Measurements from ENCODE around the gene ZNF784. TPM values are rescaled to one million over a fixed set of nuclear protein-coding genes. Genes with fewer than 3 reads are reported as not detected.

ZNF784 gene, protein sequence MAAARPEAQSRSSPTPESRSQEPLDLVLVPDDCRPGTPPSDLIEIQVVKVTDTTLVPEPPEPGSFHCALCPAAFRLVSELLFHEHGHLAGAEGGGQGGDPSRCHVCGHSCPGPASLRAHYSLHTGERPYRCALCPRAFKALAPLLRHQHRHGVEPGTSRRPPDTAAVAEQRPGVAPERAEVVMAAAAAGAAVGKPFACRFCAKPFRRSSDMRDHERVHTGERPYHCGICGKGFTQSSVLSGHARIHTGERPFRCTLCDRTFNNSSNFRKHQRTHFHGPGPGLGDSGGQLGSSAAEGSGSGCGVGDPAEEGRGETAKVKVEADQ
- 2.9 and 6.1 TPM in 2 replicates for total RNA-seq

DNA sequence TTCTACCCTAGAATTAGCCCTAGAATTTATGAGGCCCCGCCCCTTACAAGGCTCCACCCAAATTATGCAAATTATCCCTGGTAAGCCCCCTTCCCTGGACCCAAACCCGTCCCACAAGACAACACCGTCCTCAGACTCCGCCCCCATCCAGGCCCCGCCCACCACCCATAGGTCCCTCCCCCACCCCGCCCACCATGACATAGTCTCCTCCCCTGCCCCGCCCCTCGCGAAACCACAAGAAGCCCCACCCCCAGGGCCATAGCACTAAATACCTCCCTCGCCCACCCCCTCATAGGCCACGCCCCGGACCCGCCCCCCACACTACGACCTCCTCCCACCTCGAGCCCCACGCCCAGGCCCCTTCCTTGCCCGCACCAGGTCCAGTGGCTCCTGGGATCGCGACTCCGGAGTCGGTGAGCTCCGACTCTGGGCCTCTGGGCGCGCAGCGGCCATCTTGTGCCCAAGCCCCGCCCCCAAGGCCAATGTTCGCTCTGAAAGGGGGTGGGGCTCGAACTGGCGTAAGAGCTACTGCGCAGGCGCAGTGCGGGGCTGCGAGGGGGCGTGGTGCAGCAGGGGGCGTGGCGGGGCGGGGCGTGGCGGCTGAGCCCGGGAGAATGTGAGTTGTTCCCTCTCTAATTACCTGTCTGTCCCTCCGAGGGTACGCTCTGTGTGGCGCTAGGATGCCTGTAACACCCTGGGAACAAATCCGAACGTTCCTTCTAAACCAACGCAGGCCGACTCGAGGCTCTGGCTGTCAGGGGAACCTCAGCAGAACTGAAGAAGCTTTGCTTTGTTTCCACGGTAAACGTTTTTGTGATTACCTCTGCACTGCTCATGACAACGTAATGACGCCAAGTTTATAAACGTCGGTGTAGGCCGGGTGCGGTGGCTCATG, at the start of gene ZNF784:
TSS of gene ZNF784 (minus strand) at position 458 of the 895 bp plus-strand sequence. CDS start at position 453, 5 bp downstream.

DNA sequence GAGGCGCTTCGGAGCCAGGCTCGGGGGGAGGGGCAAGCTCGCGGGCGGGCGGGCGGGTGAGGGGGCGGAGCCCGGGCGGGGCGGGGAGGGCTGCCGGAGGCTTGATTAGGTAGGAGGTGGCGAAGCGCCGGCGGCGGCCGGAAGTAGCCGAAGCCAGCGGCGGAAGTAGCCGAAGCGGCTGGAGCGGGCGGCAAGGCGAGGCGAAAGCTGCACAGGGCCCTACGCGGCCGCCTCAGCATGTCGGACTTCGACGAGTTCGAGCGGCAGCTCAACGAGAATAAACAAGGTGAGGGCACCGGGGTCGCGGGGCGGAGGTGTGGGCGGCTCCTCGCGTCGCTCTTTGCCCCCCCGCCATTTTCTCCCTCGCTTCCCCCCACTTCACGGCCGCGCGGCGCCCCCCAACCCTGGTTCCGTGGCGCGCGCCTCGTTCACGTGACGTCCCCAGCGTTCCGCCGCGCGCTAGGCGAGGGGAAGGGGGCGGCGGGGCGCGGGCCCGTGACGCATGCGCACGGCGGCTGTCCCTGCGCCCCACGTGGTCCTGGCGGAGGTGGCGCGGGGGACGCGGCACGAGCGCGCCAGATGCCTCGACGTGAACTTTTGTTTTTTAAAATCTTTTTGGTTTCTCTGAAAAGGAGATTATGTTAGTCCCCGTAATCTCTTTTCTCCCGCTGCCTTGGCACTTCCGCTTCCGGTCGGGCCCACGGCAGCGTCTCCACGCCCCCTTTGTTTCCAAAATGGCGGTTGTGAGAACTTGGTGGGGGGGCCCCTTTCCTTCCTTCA, 30.7 kb upstream of the ZNF784 start, which contains the start of gene U2AF2:
TSS of gene U2AF2 (plus strand) at position 168 of the 780 bp plus-strand sequence. CDS start at position 238, 70 bp downstream.

DNA sequence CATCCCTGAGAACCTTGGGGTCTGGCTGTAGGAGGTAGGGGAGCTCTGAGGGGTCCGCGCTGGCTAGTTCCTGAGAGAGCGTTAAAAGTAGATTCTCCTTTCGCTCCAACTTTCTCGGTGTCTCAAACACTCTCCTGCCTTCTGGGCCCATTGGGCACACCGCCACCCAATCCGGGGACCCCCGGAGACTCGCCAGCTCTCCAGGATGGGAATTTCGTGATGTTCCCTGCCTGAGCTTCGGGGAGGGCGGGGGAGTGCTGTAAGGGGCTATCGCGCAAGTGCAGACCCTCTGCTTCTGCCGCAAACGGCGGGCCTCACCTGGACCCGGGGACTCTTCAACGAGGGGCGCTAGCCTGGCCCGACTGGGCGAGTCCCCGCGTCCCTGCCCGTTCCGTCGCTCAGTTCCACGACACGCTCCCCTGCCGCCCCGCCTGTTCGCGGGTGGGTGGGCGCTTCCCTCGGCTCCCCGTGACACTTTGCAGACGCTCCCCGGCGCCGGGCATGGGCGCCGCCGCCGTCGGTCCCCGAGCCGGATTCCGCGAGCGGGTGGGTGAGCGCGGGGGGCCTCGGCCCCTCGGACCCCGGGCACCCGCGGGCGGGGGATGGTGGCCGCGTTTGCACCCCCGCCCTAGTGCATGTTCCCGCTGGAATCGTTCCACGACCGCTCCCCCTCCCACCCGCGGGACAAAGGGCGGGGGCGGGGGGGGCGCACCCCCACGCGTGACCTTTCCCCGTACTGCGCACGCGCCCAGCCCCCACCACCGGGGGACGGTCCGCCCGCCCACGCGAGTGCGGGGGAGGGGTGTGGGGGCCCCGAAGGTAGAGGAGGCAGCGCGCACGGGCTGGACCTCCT, 23.6 kb upstream of the ZNF784 start, which contains the start of gene CCDC106:
TSS of gene CCDC106 (plus strand) at position 481 of the 853 bp plus-strand sequence. CDS start 835 bp downstream, outside the sequence.

DNA sequence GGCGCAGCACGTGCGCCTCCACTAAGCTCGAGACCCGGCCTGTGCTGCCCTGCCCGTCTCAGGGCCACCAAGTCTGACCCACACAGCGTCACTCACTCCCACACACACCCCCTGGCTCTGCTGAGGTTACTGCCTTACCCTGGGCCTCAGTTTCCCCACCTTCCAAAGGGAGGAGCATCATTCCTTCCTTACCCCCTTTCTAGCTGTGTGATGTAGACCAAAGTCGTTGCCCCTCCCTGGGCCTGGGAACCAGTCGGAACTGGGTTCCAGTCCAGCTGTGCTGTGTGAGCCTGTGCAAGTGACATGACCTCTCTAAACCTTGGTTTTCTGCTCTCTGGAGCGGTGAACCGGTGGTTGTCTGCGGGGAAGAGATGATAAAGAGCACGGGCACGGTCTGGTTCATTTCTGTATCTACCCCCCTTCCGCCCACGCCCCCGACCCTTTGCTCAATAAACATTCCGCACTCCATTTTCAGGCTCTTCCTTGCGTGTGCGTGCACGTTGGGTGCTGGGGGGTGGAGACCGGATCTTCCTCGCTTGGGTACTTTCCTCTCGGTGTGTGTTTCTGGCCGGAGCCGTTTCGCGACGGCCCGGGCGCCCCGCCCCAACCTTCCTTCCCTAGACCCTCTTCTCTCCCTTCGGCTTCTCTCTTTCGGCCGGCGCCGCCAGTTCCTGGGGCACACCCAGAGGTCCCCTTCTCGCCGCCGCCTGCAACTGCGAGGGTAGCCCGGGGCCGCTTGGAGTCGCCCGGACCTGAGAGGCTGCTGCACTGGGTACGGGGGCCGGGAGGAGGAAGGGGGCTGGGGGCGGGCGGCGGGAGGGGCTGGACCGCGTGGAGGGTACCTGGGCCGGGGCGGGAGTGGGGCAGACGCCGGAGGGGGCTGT, 18.9 kb upstream of the ZNF784 start, which contains the start of gene ZNF581:
TSS of gene ZNF581 (plus strand) at position 647 of the 884 bp plus-strand sequence. CDS start 923 bp downstream, outside the sequence.

DNA sequence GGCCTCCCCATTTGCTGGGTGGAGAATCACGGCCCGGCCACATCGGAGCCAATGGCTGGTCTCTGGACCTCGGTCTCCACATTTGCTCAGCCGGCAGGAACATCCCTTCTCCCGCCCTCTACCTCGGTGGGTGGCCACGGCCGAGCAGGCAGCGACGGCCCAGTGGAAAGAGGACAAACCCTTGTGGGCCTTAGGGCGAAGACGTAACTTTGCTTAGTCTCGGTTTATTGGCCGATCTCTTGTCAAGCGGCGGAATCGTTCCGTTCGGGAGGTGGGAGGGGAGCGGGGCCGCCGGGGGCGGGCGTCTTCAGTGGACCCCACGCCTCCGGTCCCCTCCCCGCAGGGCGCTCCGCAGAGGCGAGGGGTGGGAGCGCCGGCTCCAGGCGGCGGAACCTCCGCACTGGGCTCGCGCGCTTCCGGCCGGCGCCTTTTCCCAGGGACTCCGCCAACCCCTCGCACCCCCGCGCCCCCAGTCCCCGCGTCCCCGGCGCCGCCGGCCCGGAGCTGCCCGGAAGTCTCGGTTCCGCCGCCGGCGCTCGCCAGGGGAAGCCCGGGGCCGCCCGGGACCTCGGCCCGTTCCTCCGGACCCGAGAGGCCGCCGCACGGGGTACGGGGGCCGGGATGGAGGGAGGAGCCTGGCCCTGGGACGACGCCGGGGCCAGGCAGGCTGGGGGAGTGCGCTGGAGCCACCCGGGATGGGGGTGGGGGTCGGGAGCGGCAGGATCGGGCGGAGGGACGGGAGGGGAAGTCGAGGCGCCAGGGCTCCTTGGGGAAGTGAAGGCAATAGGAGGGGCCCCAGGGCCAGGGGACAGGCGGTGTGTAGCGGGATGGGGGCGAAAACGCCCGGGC, 16.4 kb upstream of the ZNF784 start, which contains the start of gene ZNF580:
TSS of gene ZNF580 (plus strand) at position 426 of the 849 bp plus-strand sequence. CDS start 1,507 bp downstream, outside the sequence.

DNA sequence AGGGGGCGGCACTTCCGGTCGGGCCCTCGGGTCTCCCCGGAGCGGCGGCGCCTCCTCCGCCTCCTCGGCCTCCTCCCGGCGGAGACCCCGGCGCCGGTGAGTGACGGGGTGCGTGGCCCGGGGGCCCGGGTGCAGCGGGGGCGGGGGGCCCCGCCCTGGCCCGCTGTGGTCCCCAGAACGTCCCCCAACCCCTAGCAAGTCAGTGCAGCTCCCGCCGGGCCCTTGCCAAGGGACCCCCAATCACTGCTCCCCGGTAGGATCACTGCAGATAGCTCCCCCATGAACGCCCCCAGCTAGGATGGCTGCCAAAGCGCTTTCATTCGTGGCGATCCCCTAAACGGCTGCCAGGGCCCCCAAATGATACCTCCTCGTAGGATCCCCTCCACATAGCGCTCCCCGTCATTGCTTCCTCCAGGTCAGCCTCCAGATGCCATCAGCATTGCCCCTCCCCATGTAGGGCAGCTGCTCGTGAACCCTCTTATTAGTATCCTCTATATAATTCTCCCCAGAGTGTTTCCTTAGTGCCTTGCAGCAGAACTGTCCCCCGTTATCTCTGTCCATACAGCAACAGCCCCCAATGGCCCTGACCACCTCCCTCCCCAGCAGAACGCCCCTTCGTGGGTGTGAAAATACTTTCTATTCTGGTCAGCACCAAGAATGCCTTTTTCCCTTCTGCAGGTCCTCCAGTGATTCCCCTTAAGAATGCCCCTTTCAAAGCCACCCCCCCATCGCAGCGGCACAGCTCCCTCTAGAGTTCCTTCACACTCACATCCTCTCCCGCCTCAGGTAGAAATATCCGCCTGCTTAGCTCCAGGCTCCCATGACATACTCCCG, 18.5 kb downstream of the ZNF784 start, which contains the start of gene ZNF865:
TSS of gene ZNF865 (plus strand) at position 11 of the 834 bp plus-strand sequence. CDS start 7,972 bp downstream, outside the sequence.

DNA sequence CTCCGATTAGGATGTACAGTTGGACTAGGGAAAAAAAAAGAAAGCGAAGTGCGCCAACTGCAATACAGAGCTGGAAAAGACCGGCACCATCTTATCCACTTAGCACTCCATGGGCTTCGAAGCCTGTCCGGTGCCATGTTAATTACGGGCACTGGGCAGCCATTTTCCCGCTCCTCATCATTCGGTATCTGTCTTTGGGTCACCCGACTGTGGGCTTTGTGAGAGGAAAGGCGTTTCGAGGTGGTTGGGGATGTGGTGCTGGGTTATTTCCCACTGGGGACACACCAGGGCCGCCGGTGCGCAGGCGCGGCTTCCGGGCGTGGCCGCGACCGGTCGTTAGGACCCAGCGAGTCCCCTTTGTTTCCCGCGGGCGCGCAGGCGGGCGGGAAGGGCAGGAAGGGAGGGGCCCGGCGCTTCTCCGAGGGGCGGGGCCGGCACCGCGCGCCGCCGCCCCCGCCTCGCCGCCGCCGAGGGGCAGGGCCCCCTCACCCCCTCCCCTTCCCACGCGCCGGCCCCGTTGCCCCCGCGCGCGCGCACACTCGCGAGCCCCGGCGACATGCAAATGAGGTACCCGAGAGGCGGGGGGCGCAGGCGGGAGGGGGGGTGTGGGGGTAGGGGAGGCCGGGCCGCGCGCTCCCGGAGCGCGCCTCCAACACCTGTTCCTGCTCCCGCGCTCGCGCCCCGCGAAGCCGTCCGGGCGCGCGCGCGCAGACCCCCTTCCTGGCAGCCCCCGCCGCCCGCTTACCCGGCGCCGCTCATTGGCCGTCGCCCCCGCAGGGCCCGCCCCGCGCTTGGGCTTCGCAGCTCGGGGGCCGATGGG, 24.3 kb downstream of the ZNF784 start, which contains the start of gene ZNF524:
TSS of gene ZNF524 (plus strand) at position 447 of the 820 bp plus-strand sequence. CDS start 1,825 bp downstream, outside the sequence.

DNA sequence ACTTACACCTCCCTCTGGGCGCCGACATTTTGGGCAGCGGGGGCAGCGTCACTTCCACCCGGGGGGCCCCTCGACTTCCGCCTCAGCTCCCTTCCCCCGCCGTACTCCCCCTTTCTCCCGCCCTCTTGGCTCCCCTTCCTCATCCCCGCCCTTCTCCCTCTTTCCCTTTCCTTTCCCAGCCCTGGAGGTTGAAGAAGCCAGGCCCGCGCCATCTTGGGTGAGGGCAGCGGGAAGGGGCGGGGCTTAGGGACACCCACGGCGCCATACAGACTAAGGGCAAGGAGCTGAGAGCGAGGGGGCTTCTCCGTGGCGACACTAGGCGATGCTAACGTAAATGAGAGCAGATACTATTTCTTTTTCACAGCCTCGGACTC, 24.9 kb downstream of the ZNF784 start, which contains the start of gene FIZ1:
TSS of gene FIZ1 (minus strand) at position 50 of the 374 bp plus-strand sequence. CDS start 1,652 bp downstream, outside the sequence.

DNA sequence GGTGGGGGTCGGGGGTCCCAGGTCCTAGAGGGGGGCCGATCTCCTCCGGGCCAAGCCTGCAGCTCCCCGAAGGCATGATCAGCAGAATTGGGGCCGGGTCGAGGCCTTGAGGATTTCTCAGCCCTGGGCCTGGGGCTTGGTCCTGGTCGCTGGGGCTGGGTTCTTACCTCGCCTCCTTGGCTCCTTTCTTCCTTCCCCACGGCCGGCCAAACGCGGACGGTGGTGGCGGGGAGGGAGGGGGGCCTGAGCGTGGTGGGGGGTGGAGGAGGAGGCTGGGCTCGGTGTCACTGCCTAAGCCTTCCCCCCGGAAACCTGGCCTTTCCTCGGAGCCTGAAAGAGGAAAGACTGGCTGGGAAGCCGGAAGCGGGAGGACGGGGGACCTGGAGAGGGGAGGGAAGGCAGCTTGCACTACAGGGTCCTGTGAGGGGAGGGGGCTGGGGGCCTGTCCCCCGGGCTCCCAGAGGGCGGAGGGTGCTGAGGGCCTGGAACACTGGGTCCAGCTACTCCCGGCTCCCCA, 43.7 kb downstream of the ZNF784 start, which contains the start of gene ZNF579:
TSS of gene ZNF579 (minus strand) at position 221 of the 517 bp plus-strand sequence. CDS start 1,209 bp downstream, outside the sequence.

Other genes starting within 250 kb of the ZNF784 start
- not detected in 2 replicates for gene TMEM190, start 247.7 kb downstream of the ZNF784 start, total RNA-seq
- not detected in 2 replicates for gene TMEM238, start 240.3 kb downstream of the ZNF784 start, total RNA-seq
- 461 and 521 TPM in 2 replicates for gene RPL28, start 238.6 kb downstream of the ZNF784 start, total RNA-seq
- 40.5 and 48.0 TPM in 2 replicates for gene UBE2S, start 216.8 kb downstream of the ZNF784 start, total RNA-seq
- gene SHISA7, start 181.3 kb downstream of the ZNF784 start, total RNA-seq = not detected in 2 replicates
- gene ISOC2, start 162.9 kb downstream of the ZNF784 start, total RNA-seq = 94.4 and 116 TPM in 2 replicates
- not detected in 2 replicates for gene C19orf85, start 159.8 kb downstream of the ZNF784 start, total RNA-seq
- 2.4 and 12.8 TPM in 2 replicates for gene ZNF628, start 147.9 kb downstream of the ZNF784 start, total RNA-seq
- gene NAT14, start 139.4 kb downstream of the ZNF784 start, total RNA-seq = 10.7 and 13.0 TPM in 2 replicates
- gene SSC5D, start 136.1 kb downstream of the ZNF784 start, total RNA-seq = 7.0 and 7.9 TPM in 2 replicates
- not detected in 2 replicates for gene SBK2, start 87.4 kb downstream of the ZNF784 start, total RNA-seq
- not detected in 2 replicates for gene SBK3, start 79.0 kb downstream of the ZNF784 start, total RNA-seq
- 4.5 and 6.5 TPM in 2 replicates for gene ZNF579, start 43.7 kb downstream of the ZNF784 start, total RNA-seq
- gene FIZ1, start 25.0 kb downstream of the ZNF784 start, total RNA-seq = 2.6 and 7.6 TPM in 2 replicates
- 5.4 and 8.1 TPM in 2 replicates for gene ZNF524, start 24.3 kb downstream of the ZNF784 start, total RNA-seq
- 2.9 and 5.8 TPM in 2 replicates for gene ZNF865, start 18.9 kb downstream of the ZNF784 start, total RNA-seq
- 10.0 and 22.4 TPM in 2 replicates for gene ZNF580, start 16.4 kb upstream of the ZNF784 start, total RNA-seq
- 20.0 and 43.3 TPM in 2 replicates for gene ZNF581, start 19.1 kb upstream of the ZNF784 start, total RNA-seq
- 8.5 and 20.3 TPM in 2 replicates for gene CCDC106, start 23.6 kb upstream of the ZNF784 start, total RNA-seq
- gene U2AF2, start 30.5 kb upstream of the ZNF784 start, total RNA-seq = 88.6 and 122 TPM in 2 replicates
- gene EPN1, start 50.7 kb upstream of the ZNF784 start, total RNA-seq = 128 and 139 TPM in 2 replicates
- not detected in 2 replicates for gene NLRP9, start 113.8 kb upstream of the ZNF784 start, total RNA-seq
- gene RFPL4A, start 134.5 kb upstream of the ZNF784 start, total RNA-seq = not detected in 2 replicates
- not detected in 2 replicates for gene RFPL4AL1, start 144.6 kb upstream of the ZNF784 start, total RNA-seq
- gene NLRP11, start 207.4 kb upstream of the ZNF784 start, total RNA-seq = not detected in 2 replicates
- gene NLRP4, start 212.0 kb upstream of the ZNF784 start, total RNA-seq = not detected in 2 replicates